Ishikawa (cell line): Measurements from ENCODE around the gene PIRT.

Source experiments
- CEBPB ChIP-seq: IDR thresholded peaks from 2 replicates; pipeline ENCODE4 v1.6.1; 2012
- CREB1 ChIP-seq: IDR thresholded peaks from 2 replicates; pipeline ENCODE4 v1.6.1; 2012; ENCODE audit warnings: low read depth
- EP300 ChIP-seq: IDR thresholded peaks from 2 replicates; pipeline ENCODE4 v1.6.1; 2012; ENCODE audit warnings: borderline replicate concordance
- MAX ChIP-seq: IDR thresholded peaks from 2 replicates; pipeline ENCODE4 v1.6.1; 2012
- TAF1 ChIP-seq: IDR thresholded peaks from 2 replicates; pipeline ENCODE4 v1.6.1; 2012; ENCODE audit warnings: low read depth, mild to moderate bottlenecking
- YY1 ChIP-seq: IDR thresholded peaks from 2 replicates; pipeline ENCODE4 v1.6.1; 2012; ENCODE audit warnings: low read depth
- TF ChIP-seq, protein P1 (sequence below): IDR thresholded peaks from 2 replicates; pipeline ENCODE4 v1.6.1; 2012; ENCODE audit warnings: low read depth, mild to moderate bottlenecking

DNA sequence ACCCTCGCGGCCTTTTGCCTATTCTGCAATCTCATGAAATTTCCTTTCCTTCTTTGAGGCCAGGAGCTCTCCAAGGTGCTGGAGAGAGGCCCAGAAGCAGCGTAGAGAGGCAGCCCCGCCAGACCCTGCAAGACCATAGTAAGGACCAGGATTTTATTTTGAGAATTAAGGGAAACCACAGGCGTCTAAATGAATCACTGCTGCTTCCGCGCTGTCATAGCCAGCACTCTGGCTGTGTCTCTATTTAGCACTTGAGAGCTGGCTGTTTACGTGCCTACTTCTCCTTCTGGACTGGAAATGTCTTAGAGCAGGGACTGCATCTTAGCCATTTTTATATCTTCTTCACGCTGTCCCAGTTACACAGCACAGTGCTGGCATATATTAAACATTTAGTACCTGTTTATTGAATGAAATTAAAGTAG is 37.6 kb upstream of the PIRT start:
- no peak for TF ChIP-seq TAF1
- no peak for TF ChIP-seq EP300
- TF ChIP-seq, protein P1, sequence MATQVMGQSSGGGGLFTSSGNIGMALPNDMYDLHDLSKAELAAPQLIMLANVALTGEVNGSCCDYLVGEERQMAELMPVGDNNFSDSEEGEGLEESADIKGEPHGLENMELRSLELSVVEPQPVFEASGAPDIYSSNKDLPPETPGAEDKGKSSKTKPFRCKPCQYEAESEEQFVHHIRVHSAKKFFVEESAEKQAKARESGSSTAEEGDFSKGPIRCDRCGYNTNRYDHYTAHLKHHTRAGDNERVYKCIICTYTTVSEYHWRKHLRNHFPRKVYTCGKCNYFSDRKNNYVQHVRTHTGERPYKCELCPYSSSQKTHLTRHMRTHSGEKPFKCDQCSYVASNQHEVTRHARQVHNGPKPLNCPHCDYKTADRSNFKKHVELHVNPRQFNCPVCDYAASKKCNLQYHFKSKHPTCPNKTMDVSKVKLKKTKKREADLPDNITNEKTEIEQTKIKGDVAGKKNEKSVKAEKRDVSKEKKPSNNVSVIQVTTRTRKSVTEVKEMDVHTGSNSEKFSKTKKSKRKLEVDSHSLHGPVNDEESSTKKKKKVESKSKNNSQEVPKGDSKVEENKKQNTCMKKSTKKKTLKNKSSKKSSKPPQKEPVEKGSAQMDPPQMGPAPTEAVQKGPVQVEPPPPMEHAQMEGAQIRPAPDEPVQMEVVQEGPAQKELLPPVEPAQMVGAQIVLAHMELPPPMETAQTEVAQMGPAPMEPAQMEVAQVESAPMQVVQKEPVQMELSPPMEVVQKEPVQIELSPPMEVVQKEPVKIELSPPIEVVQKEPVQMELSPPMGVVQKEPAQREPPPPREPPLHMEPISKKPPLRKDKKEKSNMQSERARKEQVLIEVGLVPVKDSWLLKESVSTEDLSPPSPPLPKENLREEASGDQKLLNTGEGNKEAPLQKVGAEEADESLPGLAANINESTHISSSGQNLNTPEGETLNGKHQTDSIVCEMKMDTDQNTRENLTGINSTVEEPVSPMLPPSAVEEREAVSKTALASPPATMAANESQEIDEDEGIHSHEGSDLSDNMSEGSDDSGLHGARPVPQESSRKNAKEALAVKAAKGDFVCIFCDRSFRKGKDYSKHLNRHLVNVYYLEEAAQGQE: peak; percentile 88
- no peak for TF ChIP-seq MAX
- no peak for TF ChIP-seq YY1
- no peak for TF ChIP-seq CEBPB
- no peak for TF ChIP-seq CREB1
